DND-41 (cell line): ENCODE data around the gene MRPS31.
A peak's percentile ranks its signal among the peaks of the same experiment; 100 is the strongest.

Source experiments
- ATAC-seq: fragments of 200-7000 bp; cut with Tn5 transposase; 3 replicates; pipeline ENCODE4 v1.9.1; 2021; ENCODE audit warnings: low read depth; ENCODE audit not compliant: insufficient read depth
- DNase-seq: peaks from one replicate; pipeline ENCODE4 v3.0.0-alpha.2; 2020
- H2AFZ ChIP-seq: 2 replicates; pipeline ENCODE4 v1.6.0; 2012; ENCODE audit warnings: low read depth, low read length
- H3K27ac ChIP-seq: 2 replicates; pipeline ENCODE4 v1.5.1; 2012; ENCODE audit warnings: low read length, inconsistent platforms
- H3K27me3 ChIP-seq: fragments of 200-600 bp; sonication (generic); 2 replicates; pipeline ENCODE4 v1.6.0; 2012; ENCODE audit warnings: low read length, mild to moderate bottlenecking, inconsistent platforms; ENCODE audit not compliant: insufficient read depth, poor library complexity
- H3K36me3 ChIP-seq: 2 replicates; pipeline ENCODE4 v1.5.1; 2012; ENCODE audit warnings: low read length, inconsistent platforms; ENCODE audit not compliant: insufficient read depth
- H3K4me1 ChIP-seq: 2 replicates; pipeline ENCODE4 v1.5.1; 2012; ENCODE audit warnings: mild to moderate bottlenecking, low read length; ENCODE audit not compliant: insufficient read depth
- H3K4me2 ChIP-seq: 2 replicates; pipeline ENCODE4 v1.6.0; 2012; ENCODE audit warnings: mild to moderate bottlenecking, moderate library complexity, low read length, inconsistent platforms; ENCODE audit not compliant: insufficient read depth
- H3K4me3 ChIP-seq, 2 experiments: fragments of 200-600 bp in 1 of 2; shearing (Covaris generic) in 1 of 2; 2 replicates each; pipeline ENCODE4 v1.5.1; 2012 to 2016; ENCODE audit warnings: inconsistent platforms in 2 of 2, low read length in 2 of 2, mild to moderate bottlenecking in 2 of 2, low read depth in 1 of 2, moderate library complexity in 1 of 2
- H3K79me2 ChIP-seq: 2 replicates; pipeline ENCODE4 v1.6.0; 2012; ENCODE audit warnings: low read length, inconsistent platforms; ENCODE audit not compliant: insufficient read depth
- H3K9ac ChIP-seq: 2 replicates; pipeline ENCODE4 v1.6.0; 2012; ENCODE audit warnings: low read depth, mild to moderate bottlenecking, inconsistent platforms, low read length, moderate library complexity
- H3K9me3 ChIP-seq: 2 replicates; pipeline ENCODE4 v1.5.1; 2012; ENCODE audit warnings: low read length, moderate library complexity, mild to moderate bottlenecking, inconsistent platforms; ENCODE audit not compliant: insufficient read depth, severe bottlenecking
- H4K20me1 ChIP-seq: 2 replicates; pipeline ENCODE4 v1.6.0; 2012; ENCODE audit warnings: low read length; ENCODE audit not compliant: insufficient read depth
- CTCF ChIP-seq: IDR thresholded peaks from 2 replicates; pipeline ENCODE4 v1.5.1; 2012; ENCODE audit warnings: borderline replicate concordance, low read length, moderate library complexity, mild to moderate bottlenecking; ENCODE audit not compliant: poor library complexity, severe bottlenecking; ENCODE audit errors: extremely low read depth
- EZH2 ChIP-seq: IDR thresholded peaks from 3 replicates; pipeline ENCODE4 v1.6.1; 2012; ENCODE audit warnings: borderline replicate concordance, low read depth, mild to moderate bottlenecking, moderate library complexity, low read length, inconsistent platforms; ENCODE audit not compliant: severe bottlenecking

The MRPS31 gene

GRCh38 chr13:40774672-40775071 lies 3.7 kb upstream of the MRPS31 start:
- no peak overlapping the region for H3K27ac ChIP-seq
- H2AFZ ChIP-seq: no peak overlapping the region
- H3K36me3 ChIP-seq: no peaks in the 10 kb centered on the region
- no peak for TF ChIP-seq EZH2
- no peak for TF ChIP-seq CTCF
- no peaks in the 10 kb centered on the region for H4K20me1 ChIP-seq
- no peak overlapping the region for H3K4me2 ChIP-seq
- no peak overlapping the region for H3K4me3 ChIP-seq
- DNase-seq: no peak
- H3K79me2 ChIP-seq: peaks cover 13% of the 10 kb centered on the region
- no peaks in the 10 kb centered on the region for H3K9me3 ChIP-seq
- H3K9ac ChIP-seq: no peak overlapping the region
- peaks cover 37% of the 10 kb centered on the region for H3K4me1 ChIP-seq
- H3K27me3 ChIP-seq: no peaks in the 10 kb centered on the region
- ATAC-seq: no peak

- H3K9ac ChIP-seq: no peak overlapping the region
- H4K20me1 ChIP-seq: no peaks in the 10 kb centered on the region
- no peak overlapping the region for H3K4me2 ChIP-seq
- DNase-seq (no peak), ATAC-seq (no peak)
- no peaks in the 10 kb centered on the region for H3K27me3 ChIP-seq
- H3K4me3 ChIP-seq: no peak overlapping the region
- H3K4me1 ChIP-seq: peaks cover 39% of the 10 kb centered on the region
- TF ChIP-seq CTCF (no peak), EZH2 (no peak)
- H2AFZ ChIP-seq: no peak overlapping the region; the same call in 1 of the 2 replicates
- peaks cover 18% of the 10 kb centered on the region for H3K79me2 ChIP-seq
- H3K27ac ChIP-seq: no peak overlapping the region
- H3K9me3 ChIP-seq: no peaks in the 10 kb centered on the region
- no peaks in the 10 kb centered on the region; the same call in 1 of the 2 replicates for H3K36me3 ChIP-seq
Observed at GRCh38 chr13:40772765-40773473, 1.9 kb upstream of the MRPS31 start.

- Histone ChIP-seq H3K27me3 (no peaks in the 10 kb centered on the region), H2AFZ (peak overlapping the region; percentile 85), H3K4me2 (peak overlapping the region; percentile 75), H3K36me3 (peaks cover 6% of the 10 kb centered on the region; the same call in 1 of the 2 replicates), H3K9ac (peak overlapping the region; percentile 67), H4K20me1 (no peaks in the 10 kb centered on the region), H3K27ac (peak overlapping the region; percentile 90), H3K9me3 (no peaks in the 10 kb centered on the region), H3K4me1 (peaks cover 19% of the 10 kb centered on the region), H3K4me3 (peak overlapping the region; percentile 45 to 80), H3K79me2 (peaks cover 23% of the 10 kb centered on the region)
- TF ChIP-seq CTCF (peak; percentile 30), EZH2 (no peak)
- ATAC-seq (no peak), DNase-seq (no peak)
Observed at GRCh38 chr13:40770609-40770933, 419 bp downstream of the MRPS31 start.
